ENCODE measurements around the gene ID3. TPM values are rescaled to one million over a fixed set of nuclear protein-coding genes. Genes with fewer than 3 reads are reported as not detected.
A peak's percentile ranks its signal among the peaks of the same experiment; 100 is the strongest.

The ID3 gene
- total and polyA plus RNA-seq, 10 donors = 49.5 to 122 (median 71.6) TPM

- Histone ChIP-seq H3K27me3 (replicated peaks in 1 of 7) (peaks cover 0 to 31% (median 0%) of the 10 kb centered on the region in 7 donors), H3K4me1 (peaks cover 31 to 93% (median 88%) of the 10 kb centered on the region in 6 donors), H3K36me3 (no peaks in the 10 kb centered on the region), H3K4me3 (peak overlapping the region; percentile 31 to 84 (median 60)), H3K27ac (peak overlapping the region in 6 of 8 donors; percentile 69 to 92 (median 84)), H3K9me3 (no peaks in the 10 kb centered on the region)
- intact Hi-C loops (cut with DNase I; ENCODE audit: low total_unique reads) = no loop called here
- TF ChIP-seq POLR2A (IDR thresholded peaks at IDR 0.05) = no peak
- no peak for TF ChIP-seq POLR2AphosphoS5 (IDR thresholded peaks at IDR 0.05)
- TF ChIP-seq CTCF (IDR thresholded peaks at IDR 0.05 in 8 of 11, conservative IDR thresholded peaks at IDR 0.05 in 3 of 11) = no peak
- DNase-seq = no peak
- WGBS, 5 donors = 3 to 17% (median 7%) methylated on average over 7 to 22 of the region's 22 CpGs
Observed at GRCh38 chr1:23530087-23530746, 29.1 kb downstream of the ID3 start.

DNA sequence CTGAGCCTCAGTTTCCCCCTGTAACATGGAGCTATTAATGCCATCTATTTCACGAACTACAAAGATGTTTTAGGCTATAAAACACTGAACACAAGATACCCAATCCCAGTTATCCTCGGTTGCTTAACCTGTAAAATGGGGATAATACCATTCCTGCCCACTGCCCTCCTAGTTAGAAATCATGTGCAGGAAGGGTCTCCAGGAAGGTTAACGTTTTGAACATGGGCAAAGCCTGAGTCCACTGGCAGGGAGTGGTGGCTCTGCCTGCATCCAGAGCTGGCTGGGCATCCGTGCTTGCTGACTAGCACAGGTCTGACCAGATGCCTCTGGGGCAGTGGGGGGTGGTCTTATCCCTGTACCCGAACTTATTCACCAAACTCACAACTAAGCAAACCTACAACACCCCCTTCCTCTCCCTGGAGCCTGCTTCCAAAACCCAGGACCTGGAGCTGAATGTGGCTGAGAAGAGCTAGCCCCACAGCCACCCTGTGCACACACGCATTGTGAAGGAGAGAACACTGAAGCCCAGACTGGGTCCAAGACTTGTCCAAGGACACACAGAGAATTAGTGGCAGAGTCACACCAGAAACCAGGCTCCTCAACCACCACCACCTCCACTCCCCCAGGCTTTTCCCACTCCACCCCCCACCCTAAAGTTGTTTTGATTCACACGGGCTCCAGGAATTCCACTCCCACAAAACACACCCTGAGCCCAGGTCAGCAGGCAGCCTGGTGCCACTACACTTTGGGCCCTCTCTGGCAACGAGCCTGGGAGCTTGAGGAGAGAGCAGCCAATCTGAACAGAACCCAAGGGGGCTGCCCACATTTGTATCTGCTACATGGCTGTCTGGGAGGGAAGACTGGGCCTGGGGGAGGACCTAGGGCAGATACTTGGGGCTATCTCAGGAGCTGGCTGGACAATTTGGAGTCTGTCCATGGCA, 29.9 kb downstream of the ID3 start:
- no peaks in the 10 kb centered on the region for H3K9me3 ChIP-seq
- no peak for DNase-seq
- no peaks in the 10 kb centered on the region for H3K36me3 ChIP-seq
- peaks cover 35 to 100% (median 96%) of the 10 kb centered on the region in 6 donors for H3K4me1 ChIP-seq
- 52 to 55% (median 55%) methylated on average over 8 of the region's 8 CpGs for WGBS, 5 donors
- intact Hi-C loops (cut with DNase I; ENCODE audit: low total_unique reads) = no loop called here
- peak overlapping the region in 6 of 8 donors; percentile 52 to 84 (median 66) for H3K4me3 ChIP-seq
- peaks cover 0 to 31% (median 0%) of the 10 kb centered on the region in 7 donors for H3K27me3 ChIP-seq (replicated peaks in 1 of 7)
- no peak for TF ChIP-seq POLR2A (IDR thresholded peaks at IDR 0.05)
- TF ChIP-seq POLR2AphosphoS5 (IDR thresholded peaks at IDR 0.05) = no peak
- no peak for TF ChIP-seq CTCF (IDR thresholded peaks at IDR 0.05 in 8 of 11, conservative IDR thresholded peaks at IDR 0.05 in 3 of 11)
- H3K27ac ChIP-seq = peak overlapping the region; percentile 11 to 92 (median 83)

DNA sequence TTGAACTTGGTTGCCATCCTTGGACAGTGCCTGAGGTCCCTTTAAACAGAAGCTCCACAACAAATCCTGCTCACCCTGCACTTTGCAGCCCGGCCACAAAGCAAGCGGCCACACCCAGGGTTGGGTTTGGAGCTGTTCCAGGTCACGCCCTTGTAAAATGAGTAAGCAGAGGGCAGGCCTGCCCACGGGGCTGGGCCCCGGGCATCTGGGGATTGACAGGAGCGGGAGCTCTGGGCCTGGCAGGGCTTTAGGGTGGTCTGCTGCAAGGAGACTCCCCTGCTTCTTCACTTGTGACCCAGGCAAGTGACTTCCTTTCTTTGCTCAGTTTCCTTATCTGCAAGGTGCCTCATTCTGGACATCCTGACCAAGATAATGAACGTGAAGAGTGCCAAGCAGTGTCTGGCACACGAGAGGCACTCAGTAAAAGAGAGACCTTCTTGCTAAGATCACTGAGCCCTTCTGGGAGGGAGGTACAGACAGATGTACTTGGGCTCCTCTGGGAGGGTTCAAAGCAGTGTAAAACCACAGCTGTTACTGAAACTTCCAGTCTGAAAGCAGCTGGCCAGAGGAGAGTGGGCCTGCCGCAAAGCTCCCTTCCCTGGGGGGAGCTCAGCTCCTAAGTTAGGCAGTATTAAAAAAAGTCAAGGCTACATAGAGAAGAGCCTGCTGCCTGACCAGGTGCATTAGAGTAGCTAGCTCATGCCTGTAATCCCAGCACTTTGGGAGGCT, 30.9 kb downstream of the ID3 start:
- WGBS, 5 donors = 2 to 8% (median 5%) methylated on average over 7 to 9 of the region's 9 CpGs
- peaks cover 0 to 31% (median 0%) of the 10 kb centered on the region in 7 donors for H3K27me3 ChIP-seq (replicated peaks in 1 of 7)
- intact Hi-C loops (cut with DNase I; ENCODE audit: low total_unique reads) = no loop called here
- H3K9me3 ChIP-seq = no peaks in the 10 kb centered on the region
- peaks cover 36 to 100% (median 92%) of the 10 kb centered on the region in 6 donors for H3K4me1 ChIP-seq
- H3K36me3 ChIP-seq = no peaks in the 10 kb centered on the region
- DNase-seq = peak; percentile 94
- peak overlapping the region; percentile 27 to 92 (median 83) for H3K27ac ChIP-seq
- TF ChIP-seq POLR2AphosphoS5 (IDR thresholded peaks at IDR 0.05) (peak; percentile 57 to 82 (median 70)), CTCF (IDR thresholded peaks at IDR 0.05 in 8 of 11, conservative IDR thresholded peaks at IDR 0.05 in 3 of 11) (peak in 4 of 11 experiments; percentile 6 to 41 (median 30)), POLR2A (IDR thresholded peaks at IDR 0.05) (no peak)
- H3K4me3 ChIP-seq = peak overlapping the region in 5 of 8 donors; percentile 6 to 84 (median 22)
